OCI-LY7 (cell line): Measurements from ENCODE around the gene FAM120C.

ENCODE experiments used
- EZH2phosphoT487 ChIP-seq: fragments of 200-600 bp; sonication (generic); IDR thresholded peaks from 2 replicates; pipeline ENCODE4 v1.6.1; 2018; ENCODE audit warnings: low read depth, borderline replicate concordance, mild to moderate bottlenecking, mixed run types, antibody characterized with exemption, low read length, moderate library complexity, mixed read lengths
- TF ChIP-seq, protein P1 (sequence below): fragments of 200-600 bp; sonication (generic); conservative IDR thresholded peaks from 2 replicates; pipeline ENCODE4 v1.5.1; 2014; ENCODE audit warnings: mild to moderate bottlenecking, antibody characterized with exemption, low read length, moderate library complexity, mixed read lengths

DNA sequence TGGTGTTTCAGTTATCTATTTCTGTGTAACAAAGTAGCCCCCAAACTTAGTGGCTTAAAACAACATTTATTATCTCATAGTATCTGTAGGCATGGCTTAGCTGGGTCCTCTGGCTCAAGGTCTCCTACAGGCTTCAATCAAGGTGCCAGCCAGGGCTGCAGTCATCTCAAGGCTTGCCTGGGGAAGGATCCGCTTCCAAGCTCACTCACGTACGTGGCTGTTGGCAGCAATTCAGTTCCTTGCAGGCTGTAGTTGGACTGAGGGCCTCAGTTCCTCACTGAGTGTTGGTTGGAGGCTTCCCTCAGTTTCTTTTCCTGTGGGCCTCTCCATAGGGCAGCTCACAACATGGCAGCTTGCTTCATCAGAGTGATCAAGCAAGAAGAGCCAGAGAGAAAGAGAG is 9.3 kb downstream of the FAM120C start:
- TF ChIP-seq, protein P1, sequence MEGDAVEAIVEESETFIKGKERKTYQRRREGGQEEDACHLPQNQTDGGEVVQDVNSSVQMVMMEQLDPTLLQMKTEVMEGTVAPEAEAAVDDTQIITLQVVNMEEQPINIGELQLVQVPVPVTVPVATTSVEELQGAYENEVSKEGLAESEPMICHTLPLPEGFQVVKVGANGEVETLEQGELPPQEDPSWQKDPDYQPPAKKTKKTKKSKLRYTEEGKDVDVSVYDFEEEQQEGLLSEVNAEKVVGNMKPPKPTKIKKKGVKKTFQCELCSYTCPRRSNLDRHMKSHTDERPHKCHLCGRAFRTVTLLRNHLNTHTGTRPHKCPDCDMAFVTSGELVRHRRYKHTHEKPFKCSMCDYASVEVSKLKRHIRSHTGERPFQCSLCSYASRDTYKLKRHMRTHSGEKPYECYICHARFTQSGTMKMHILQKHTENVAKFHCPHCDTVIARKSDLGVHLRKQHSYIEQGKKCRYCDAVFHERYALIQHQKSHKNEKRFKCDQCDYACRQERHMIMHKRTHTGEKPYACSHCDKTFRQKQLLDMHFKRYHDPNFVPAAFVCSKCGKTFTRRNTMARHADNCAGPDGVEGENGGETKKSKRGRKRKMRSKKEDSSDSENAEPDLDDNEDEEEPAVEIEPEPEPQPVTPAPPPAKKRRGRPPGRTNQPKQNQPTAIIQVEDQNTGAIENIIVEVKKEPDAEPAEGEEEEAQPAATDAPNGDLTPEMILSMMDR, result no peak
- no peak for TF ChIP-seq EZH2phosphoT487
